ENCODE results near the gene SLC38A2.
"Not testable (repeated sequence)": the region's sequence is repeated elsewhere in the genome, so short reads cannot be mapped to it uniquely, and the experiment has no call there.

The SLC38A2 gene

DNA sequence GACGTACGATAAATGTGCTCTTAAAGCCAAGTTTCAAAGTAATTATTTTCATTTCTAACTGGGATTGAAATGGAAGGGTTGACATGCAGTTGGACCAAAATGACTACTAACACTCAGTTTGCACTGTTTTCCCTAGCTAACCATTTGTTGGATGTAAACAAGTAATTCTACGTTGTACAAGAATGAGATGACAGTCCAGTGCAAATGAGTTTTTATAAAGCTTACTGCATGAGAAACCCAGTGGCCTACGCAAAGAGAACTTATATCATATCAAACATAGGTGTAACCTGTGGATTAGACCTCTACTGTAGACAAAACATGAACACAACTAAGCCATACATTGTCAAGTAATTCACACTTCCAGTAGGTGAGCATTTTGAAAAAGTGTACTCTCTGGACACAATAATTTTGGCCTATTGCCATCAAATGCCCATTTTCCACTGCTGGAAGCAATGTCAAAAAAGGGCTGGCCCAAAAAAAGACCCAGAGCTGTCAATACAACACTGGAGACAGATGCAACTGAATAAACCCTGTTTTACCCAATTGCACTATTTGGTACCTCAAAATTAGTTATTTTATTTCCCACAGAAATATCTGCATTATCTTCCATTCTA is 12.8 kb downstream of the SLC38A2 start:
- DNase-seq, result no peak

DNA sequence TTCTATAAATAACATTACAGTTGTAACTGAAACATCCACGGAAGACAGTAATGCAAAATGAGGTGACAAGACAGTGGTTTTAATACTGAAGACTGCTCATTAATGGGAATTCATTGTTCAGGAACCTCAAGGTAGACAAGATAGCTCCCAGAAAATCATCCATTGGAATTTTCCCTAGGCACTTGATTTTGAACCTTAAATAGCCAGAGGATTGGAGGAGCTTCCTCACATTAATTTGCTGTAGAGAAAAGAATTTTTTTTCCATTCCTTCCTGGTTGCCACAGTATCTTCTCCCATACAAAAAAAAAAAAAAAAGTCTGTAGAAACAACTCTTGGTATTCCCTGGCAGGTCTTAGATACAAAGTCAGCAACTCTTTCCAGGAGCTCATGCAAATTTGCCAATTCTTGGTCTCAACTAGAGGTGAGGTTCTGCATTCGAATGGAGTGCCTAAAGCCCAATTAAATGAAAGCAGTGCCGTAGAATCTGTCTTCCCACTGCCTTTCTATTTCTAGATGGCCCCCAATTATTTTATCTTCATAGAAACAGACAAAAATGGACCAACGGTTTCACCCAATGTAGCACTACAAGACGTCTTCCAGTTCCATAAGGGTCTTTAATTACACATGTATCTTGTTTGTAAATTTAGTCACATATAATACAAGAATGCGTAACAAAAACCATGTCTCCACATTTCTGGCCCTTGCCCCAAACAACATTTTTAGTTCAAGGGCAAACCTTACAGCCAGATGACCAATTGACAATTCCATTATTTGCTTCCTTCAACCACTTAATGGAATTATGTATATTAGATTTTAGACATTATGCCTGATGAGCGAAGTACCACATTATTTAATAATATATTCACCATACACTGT is 13.5 kb downstream of the SLC38A2 start:
- DNase-seq, result no peak

DNA sequence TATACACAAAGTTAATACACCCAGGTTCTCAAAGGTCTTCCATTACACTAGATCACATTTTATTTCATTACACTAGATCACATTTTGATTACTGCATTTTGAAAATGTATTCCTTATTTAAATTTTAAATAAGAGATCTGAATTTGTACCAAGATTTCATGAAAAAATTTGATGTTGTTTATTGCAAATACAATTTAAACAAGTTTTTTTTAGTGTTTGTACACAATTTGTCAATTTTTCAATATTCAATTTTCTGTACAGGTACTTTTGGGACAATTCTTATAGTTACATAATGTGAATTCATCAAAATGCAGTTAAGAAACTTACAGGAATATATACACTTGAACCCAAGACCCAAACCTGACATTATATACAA is 14.3 kb downstream of the SLC38A2 start:
- no peak for DNase-seq

DNA sequence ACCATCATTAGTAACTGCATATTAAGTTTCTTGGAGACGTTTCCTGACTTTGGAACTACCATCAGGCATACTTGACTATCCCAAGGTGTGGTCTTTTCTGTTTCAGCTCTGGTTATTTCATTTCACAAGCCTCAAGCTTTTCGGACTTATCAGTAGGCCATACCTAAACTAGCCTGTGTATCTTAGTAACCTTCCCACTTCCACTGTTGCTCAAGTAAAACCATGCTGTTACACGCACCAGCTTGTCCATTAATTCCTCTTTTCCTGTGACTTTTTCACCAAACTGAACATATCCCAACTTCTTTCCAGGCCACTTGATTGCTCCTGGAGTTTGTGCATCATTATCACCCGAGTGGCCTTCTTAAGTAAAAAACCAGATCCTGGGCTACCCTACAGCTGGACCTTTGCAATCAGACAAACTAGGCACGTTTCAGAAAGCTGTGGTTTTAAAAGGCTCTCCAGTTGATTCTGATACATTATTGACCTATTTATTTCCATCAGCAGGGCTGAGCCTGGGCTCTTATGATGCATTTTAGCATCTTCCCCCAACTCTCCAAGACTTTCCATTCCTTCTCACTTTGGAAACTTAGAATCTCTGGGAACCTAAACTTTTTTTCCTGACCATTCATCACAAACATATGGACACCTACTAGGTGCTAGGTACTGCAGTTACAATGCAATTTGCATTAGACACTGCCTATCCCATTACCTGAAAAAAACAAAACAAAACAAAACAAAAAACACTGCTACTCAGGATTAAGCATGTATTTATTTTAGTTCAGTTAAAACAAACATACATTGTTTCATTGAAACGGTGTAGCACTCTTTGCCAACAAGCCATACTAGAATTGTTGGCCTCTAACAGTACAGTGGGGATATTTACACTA is 14.9 kb downstream of the SLC38A2 start:
- no peak for DNase-seq

DNA sequence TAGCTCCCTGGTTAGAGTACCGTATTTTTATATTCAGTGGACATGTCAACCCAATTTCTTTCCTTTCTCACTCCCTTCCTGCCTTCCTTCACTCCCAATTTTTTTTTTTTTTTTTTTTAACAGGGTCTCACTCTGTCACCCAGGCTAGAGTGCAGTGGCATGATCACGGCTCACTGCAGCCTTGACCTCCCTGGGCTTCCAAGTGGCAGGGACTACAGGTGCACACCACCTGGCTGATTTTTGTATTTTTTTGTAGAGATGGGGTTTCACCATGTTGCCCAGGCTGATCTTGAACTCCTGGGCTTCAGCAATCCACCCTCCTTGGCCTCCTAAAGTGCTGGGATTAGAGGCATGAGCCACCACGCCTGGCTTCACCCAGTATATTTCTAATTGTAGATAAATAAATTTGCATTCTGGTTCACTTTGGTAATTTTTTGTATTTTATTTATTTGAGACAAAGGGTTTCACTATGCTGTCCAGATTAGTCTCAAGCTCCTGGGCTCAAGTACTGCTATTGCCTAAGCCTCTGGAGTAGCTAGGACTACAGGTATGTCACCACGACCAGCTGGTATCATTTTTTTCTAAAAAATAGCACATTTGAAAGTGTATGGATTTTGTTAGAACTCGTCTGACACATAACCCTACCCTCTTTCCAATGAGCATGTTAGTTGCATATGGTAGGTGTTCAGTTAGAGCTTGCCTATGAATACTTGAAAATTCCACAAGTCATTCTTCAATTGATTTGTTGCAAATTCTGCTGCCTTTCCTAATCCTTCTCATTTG is 15.7 kb downstream of the SLC38A2 start:
- no peak for DNase-seq

DNA sequence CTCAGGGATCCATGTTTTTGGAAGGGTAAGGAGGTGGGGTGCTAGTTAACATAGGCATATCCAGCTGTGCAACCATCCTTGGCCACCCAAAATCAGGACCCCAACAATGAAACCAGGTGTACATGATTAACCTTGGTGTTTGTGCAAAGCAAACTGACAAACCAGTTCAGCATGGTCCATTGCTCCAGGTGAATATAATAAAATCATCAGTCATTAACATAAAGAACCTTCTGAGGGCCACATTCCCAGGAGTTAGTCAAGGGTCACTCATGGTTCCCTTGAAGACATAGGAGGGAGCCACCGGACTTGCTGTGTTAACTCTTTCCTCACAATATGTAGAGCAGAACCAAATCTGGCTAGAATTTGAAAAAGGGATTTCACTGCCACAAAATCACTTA is 17.8 kb downstream of the SLC38A2 start:
- DNase-seq, result no peak

DNA sequence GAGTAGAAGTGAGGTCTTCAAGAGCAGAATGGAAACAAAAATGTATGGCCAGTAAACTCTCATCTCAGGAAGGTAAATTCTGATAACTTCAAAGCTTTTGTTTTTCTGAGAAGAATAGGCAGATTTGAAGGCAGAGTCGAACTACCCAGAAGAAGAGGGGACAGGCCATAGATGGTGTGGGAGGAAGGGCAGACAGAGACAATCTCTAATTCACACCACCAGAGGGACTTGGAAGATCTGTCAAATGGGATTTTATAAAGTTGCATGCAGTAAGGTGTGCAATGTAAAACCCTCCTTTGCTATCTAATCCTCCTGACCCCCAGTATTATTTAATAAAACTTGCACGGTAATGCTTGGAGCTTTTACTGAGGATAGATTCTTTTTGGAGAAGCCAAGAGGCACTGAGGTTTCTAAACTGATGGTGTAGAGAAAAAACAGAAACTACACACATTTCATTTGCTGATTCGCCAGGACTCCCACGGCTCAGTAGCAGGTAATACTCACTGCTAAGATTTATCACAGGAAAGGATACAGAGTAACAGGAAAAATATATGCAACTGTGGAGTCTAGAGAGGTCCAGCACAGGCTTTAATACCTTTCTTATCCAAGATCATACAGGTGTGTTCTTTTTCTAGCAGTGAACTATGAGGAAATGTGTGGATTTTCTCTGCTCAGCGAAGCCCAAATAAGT is 18.3 kb downstream of the SLC38A2 start:
- DNase-seq, result no peak

- DNase-seq, result no peak
These were observed 20.5 kb downstream of the SLC38A2 start for GRCh38 chr12:46351886-46352650.

DNA sequence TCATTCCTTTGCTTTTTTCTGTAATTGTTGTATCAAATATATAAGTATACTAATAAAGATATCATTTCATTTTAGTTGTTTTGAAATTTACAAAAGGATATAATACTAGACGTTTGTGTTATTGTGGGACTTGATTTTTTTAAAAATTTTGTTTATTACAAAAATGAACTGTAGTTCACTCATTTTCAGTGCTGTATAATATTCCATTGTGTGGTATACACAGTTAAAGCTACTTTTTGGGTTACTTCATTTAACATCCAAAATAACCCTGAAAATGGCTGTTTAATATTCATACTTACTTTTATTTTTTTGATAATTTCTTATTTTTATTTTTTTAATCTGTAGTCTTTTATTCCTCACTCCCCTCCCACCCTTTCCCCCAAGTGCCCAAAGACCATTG is 21.4 kb downstream of the SLC38A2 start:
- no peak for DNase-seq

- DNase-seq, result no peak
These were observed 23.3 kb downstream of the SLC38A2 start for GRCh38 chr12:46349253-46349652.

GRCh38 chr12:46343118-46343852 is 29.3 kb downstream of the SLC38A2 start:
- no peak for DNase-seq

DNA sequence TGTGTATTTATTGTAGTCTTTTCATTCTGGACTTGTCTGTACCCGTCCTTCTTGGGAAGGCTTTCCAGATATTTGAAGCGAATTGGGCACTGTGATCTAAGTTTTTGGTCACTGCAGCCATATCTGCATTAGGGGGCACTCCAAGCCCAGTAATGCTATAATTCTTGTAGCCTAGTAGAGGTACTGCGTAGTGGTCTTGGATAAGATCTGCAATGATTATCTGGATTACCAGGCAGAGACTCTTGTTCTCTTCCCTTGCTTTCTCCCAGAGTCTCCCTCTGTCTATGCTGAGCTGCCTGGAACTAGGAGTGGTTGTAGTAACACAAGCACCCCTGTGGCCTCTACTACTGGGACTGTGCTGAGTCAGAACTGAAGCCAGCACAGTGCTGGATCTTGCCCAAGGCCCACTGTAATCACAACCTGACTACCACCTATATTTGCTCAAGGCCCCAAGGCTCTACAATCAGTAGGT is 30.0 kb downstream of the SLC38A2 start:
- peak in 1 of 2 experiments; percentile 30 for DNase-seq

DNA sequence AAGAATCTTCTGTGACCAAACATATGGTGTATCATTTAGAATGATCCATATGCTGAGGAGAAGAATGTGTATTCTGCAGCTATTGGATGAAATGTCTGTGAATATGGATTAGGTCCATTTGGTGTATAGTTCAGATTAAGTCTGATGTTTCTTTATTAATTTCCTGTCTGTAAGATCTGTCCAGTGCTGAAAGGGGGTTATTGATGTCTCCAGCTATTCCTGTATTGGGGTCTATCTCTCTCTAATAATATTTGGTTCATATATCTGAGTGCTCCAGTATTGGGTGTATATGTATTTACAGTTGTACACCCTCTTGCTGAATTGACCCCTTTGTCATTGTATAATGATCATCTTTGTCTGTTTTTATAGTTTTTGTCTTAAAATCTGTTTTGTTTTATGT is 33.5 kb downstream of the SLC38A2 start:
- no peak for DNase-seq

GRCh38 chr12:46332260-46332659 is 40.3 kb downstream of the SLC38A2 start:
- no peak for DNase-seq

- not testable (repeated sequence) for DNase-seq
These were observed 47.5 kb downstream of the SLC38A2 start for GRCh38 chr12:46325075-46325474.

GRCh38 chr12:46320731-46321130 is 51.8 kb downstream of the SLC38A2 start:
- no peak for DNase-seq

GRCh38 chr12:46318037-46318436 is 54.5 kb downstream of the SLC38A2 start:
- no peak for DNase-seq
